RPMI7951 (cell line): ENCODE data around the gene ITPKB. TPM values are rescaled to one million over a fixed set of nuclear protein-coding genes. Genes with fewer than 3 reads are reported as not detected.
"Not testable (repeated sequence)": the region's sequence is repeated elsewhere in the genome, so short reads cannot be mapped to it uniquely, and the experiment has no call there.

Experiments used
- DNase-seq: peaks from one replicate; pipeline ENCODE4 v3.0.0-alpha.2; 2012; ENCODE audit warnings: low read depth
- total RNA-seq: library from RNA; depleted of rRNA; stranded (reverse); fragments of >200 nt; shearing (Covaris generic); gene quantifications from 2 replicates; pipeline ENCODE4 v1.2.3, GENCODE V29; 2014

ITPKB gene
- total RNA-seq, 1 experiment from 2014 or later: 2.5 TPM

DNA sequence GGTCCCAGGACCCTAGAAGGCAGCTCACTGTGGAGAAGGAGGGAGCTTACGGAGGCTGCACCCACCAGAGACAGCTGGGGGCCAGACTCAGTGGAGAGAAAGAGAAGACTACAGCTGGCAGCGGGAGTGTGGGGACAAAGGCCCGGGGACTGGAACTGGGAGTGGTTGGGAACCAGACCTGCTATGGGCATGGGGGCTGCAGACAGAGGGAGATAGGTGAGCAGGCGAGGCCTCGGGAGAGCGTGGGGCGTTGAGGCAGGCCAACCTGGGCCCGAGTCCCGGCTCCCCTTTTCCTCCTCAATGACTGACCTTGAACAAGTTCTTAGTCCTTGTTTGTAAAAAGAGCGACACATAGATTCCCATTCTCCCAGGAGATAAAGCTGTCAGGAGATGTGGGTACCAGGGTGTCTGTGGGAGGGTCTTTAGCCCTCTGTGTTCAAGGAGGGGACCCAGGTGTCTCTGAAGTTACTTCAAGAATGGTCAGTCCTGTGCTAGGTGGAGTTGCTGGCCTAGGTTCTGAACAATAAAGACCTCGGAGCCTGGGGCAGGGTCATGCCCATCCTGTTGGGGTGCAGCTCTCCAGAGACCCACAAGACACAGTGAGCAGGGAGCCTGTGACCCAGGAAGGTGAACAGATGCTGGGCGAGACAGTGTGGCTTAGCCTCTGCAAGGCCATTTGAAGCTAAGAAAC, 87.9 kb downstream of the ITPKB start:
- no peak for DNase-seq

DNA sequence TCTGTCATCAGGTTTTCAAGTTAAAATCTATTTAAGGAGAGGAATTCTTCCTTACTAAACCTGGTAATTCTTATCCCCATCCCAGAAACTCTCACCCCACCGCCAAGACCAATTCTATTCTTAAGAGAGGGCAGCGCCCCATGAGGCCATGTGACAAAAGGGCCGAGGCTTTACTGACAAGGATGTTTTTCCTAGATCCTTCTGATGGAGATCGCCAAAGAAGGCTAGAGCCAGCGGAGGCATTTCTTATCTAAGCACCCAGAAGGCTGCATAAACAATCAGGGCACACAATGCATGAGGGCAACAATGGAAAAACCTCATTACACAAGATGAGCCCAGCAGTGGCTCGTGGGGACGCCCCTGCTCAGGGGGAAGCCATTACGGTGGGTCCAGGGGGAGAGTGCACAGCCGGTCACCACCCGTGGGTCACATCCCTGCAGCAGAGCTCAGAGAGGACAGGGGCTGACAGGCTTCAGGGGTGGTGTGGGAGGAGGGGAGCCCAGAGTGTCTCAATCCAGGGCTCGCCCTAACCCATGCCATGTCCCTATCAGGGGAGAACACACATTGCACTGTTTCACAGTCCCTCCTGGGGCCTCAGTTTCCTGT, 88.7 kb downstream of the ITPKB start:
- DNase-seq: no peak

DNA sequence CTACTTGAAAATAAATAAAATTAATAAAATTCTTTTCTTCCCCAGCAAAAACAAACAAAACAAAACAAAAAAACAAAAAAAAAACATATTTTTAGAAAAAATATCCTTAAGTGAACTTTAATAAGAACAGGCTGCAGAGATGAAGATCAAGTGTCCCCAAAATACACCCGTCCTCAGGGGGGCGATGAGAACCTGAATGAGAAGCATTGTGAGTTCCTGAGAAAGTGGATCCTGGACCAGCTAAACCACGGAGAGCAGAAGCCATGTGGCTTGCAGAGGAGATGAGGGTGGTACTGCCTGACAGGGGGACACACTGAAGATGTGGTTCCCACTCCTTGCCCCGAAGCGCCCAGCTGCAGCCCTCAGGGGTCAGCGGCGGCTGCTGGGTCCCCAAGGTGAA, 89.3 kb downstream of the ITPKB start:
- peak; percentile 42 for DNase-seq

DNA sequence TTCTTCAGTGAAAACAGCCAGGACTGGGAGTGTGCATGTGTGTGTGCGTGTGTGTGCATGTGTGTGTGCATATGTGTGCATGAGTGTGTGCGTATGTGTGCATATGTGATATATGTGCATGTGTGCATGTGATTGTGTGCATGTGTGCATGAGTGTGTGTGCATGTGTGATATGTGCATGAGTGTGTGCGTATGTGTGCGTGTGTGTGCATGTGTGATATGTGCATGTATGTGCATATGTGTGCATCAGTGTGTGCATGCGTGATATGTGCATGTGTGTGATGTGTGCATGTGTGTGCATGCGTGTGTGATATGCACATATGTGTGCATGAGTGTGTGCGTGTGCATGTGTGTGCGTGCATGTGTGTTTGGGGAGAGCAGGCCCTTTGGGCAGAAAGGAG, 89.8 kb downstream of the ITPKB start:
- no peak for DNase-seq

DNA sequence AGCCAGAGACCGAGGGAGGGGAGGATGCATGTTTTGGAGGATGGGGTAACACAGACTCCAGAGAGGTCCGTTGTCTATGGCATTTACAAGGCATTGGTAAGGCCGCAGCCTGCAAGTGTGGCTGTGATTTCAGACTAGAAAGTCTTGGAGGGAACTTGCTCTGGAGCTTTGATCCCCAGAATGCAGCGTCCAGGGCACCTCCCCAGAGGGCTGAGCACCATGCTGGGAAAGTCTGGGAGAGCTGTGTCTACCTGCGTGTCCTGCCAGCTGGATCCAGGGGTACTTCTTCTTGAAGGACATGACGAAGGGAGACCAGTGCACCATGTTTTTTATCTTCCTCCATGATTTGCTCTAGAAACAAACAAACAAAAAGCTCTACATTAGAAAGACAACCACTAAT, 90.7 kb downstream of the ITPKB start:
- DNase-seq: no peak

DNA sequence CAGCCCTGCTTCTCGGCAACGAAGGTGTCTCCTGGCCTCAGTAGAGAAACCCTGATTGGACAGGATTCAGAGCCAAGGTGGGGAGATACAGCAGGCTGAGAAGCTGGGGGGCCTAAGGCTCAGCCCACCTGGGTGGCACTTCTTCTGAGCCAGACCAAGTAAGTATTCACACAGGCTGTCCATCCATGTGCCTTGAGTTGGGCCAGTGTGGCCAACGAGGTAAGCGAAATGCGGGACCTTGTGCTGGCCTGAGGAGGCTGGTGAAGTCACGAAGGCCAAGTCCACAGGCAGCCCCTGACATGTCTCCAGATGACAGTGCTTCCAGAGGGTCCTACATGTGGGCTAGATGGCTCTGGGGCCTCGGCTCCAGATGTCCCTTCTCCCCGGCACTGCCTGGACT, 91.4 kb downstream of the ITPKB start:
- DNase-seq: no peak

DNA sequence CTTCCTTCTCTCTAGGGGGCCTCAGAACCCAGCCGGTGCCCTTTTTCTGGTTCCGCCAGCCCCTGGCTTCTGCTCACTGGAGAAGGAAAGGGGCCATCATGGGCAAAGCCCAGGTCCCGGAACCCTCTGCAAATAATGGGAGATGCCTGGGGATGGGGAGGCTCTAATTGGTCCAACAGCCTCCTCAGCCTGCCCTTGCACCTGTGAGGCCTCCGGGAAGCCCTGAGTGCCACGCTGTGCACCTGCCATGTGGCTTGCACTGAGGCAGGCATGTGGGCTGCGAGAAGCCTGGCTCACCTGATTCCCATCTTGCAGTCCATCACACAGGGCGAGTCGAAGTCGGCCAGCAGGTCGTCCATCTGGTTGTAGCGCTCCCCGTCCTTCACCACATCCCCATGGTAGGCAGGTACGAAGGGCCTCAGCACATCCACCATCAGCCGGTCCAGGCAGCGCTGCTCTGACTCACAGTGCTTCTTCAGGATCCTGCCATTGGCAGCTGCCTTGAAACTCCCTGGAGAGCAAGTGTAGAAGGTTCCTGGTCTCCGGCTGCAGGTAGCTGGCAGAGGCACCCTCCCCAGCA, 92.1 kb downstream of the ITPKB start:
- DNase-seq: no peak

DNA sequence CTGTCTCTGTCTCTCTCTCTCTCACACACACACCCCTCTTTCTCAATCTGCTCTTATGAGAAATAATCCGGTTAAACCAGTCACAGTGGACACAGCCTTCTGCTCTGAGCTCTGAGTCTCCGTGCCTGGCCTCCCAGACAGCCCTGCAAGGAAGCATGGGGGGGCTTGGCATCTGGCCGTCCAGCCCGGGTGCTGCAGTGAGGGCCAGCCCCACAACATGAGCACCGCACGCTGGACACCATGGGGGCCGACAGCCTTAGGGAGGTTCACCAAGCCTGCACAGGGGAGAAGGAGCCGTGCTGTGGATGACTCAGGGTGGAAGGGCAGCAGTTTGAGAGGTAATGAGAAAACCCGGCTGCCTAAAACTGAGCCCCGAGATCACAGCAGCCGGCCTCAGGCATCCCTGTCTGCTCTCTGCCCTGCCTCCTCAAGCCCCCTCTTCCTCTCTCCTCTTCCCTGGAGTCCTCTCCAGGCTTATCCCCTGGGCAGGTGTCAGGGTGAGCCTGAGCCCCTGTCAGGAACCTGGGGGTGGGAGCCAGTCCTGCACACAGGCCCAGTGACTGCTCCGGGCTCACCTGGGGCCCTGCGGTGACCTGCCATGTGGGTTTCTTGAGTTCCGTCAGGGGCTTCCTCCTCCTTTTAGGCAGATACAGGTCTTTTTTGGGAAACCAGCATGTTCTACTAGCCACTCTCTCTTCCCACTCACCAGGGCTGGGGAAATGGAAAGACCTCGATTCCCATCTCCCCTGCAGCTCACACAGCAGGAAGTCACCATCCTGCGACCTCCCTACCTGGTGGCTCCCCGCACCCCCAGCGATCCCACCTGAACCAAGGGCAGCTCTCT, 92.8 kb downstream of the ITPKB start:
- DNase-seq: no peak

DNA sequence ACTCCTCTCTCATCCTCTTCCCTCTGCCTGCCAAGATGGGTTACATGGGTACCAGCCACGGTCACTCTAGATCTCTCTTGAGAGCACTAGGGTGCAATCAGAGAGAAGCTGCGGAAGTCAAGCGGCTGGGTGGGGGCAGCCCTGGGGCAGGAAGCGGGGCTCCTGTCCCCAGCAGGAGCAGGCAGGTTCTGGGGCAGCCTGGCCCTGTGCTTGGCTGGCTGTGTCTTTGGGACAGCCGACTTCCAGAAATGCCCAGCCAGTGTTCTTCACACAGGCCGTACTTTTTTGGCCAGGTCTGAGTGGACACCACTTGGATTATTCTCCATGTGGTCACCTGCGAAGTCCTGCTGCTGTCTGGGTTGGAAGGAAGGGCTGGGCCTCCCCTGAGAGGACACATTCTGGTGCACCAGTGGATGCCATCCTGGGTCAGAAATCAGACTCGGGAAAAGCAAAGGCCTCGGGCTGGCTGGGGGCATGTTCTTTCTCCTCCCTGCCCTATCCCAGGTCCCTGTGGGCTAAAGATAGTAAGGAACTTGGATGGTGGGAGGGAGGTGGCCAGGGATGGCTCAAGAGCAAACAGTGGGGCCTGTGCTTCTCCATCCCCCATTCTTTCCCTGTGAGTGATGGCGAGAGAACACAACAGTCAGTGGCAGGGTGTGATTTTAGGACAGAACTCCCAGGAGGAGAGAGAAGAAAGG, 93.7 kb downstream of the ITPKB start:
- DNase-seq: no peak

DNA sequence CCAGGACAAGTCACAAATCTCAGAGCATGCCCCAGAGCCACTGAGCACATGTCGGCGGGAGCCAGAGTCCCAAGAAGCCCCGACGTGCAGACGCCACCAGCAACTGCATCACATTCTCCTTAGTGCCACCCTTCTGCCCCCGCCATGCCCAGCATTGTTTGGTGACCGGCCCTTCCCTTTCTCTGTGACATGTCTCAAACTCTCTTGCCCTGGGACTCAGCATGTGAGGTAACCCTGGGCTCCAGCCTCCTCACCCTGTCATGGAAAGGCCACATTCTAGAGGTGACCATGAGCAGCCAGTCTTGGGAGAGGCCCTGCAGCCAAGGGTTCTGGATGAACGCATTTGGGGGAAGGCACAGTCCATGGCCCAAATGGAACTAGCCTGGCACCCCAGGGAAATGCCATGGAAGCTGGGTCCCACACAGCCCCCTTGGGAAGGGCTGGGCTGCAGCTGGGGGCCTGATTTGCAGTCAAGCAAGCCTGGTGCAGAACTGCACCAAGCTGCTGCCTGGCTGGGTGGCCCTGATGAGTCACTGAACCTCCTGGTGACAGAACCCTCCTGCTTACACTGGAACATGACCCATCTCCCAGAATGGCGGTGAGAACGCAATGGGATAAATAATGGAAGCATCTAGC, 94.4 kb downstream of the ITPKB start:
- DNase-seq: no peak

DNA sequence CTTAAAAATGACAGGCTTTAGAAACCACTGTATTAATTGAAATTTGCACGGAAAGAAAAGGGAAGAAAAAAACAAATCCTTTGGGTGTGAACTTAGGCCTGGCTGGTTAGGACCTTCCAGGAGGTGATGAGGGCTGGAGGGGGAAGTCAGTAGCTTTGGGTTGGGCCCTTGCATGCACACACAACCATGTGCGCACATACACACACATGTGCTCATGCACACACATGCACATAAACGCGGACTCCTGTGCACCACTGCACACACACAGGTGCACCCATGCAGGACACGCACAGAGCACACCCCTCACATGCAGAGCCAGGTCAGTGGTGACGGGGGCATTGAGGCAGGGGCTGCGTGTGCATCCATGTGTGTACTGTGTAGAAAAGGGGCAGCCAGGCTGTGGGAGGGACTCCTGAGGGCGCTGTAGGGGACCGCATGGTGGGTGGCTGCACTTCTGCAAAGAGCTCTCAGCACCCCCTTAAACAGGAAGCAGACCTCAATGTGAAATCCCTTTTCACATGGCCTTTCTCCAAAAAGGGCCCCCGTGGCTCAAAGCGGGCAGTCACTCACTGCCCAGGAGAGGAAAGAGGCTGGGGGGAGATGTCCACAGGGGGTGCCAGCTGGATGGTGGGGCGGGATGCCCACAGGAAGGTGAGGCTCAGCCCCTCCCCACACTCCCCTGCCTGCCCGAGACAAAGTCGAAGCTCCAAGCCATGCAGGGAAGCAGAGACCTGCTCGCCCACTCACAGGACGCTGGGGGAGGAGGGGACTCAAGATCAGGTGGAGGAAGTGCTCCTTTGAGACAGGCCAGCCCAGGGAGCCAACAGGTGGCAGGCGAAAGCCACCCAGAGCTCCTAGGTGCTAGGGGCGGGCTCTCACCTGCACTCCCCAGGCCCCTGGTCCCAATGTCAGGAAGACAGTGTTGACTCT, 95.2 kb downstream of the ITPKB start:
- no peak for DNase-seq

DNA sequence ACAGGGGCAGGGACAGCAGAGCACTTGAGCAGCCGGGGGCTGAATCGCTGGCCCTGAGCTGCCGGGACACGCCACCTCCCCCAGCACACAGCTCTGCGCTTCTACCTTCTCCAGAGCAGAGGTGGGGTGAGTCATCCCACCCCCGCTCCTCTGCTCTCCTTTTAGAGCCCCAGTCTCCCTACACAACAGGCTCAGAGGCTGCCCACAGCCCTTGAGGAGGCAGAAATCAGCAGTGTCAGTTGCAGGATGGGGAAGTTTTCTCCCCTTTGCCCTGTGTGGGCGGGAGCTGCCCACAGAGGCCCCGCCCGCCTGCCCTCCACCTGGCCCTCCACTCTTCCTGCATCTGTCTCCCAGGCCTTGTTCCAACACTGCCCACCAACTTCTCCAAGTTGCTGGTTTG, 95.9 kb downstream of the ITPKB start:
- no peak for DNase-seq

DNA sequence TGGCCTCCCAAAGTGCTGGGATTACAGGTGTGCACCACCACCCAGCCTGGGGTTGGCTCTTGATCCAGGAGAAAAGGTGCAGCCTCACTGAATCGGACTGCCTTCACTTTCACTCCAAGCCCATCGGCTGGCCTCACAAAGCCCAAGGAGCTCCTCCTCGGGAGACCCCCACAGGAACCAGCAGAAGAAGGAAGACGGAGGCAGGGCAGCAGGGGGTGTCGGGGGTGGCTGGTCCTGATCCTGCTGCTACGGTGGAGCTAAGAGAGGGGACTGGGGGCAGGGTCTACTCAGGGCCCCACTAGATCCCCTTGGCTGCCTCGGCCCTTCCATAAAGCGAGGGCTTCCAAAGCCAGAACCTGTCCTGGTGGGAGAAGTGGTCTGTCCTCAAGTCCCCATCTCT, 96.7 kb downstream of the ITPKB start:
- DNase-seq: no peak

DNA sequence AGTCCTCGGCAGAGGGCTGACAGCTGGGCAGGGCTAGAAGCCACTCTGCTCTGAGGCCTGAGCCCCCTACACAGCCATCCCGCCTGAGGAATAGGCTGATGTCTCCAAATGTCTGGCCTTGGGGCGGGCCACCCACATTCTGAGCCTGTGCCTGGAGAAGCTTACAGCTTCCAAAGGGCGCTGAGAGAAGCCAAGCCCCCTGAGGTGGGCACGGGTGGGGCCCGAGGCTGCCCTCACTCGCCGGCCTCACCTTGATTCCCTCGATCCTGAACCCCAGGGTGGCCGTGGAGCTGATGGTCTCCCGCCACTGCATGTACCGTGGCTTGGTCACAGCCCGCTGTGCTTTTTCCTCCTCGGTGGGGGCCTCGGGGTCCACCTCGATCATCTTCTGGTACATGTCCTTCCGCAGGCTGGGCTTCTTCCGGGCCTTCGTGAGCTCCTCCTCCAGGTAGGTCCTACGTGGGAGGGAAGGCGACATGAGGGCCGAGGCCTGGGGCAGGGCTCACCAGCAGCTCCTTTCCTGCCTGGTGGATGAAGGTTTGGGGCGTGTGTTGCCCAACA, 97.3 kb downstream of the ITPKB start:
- DNase-seq: no peak

DNA sequence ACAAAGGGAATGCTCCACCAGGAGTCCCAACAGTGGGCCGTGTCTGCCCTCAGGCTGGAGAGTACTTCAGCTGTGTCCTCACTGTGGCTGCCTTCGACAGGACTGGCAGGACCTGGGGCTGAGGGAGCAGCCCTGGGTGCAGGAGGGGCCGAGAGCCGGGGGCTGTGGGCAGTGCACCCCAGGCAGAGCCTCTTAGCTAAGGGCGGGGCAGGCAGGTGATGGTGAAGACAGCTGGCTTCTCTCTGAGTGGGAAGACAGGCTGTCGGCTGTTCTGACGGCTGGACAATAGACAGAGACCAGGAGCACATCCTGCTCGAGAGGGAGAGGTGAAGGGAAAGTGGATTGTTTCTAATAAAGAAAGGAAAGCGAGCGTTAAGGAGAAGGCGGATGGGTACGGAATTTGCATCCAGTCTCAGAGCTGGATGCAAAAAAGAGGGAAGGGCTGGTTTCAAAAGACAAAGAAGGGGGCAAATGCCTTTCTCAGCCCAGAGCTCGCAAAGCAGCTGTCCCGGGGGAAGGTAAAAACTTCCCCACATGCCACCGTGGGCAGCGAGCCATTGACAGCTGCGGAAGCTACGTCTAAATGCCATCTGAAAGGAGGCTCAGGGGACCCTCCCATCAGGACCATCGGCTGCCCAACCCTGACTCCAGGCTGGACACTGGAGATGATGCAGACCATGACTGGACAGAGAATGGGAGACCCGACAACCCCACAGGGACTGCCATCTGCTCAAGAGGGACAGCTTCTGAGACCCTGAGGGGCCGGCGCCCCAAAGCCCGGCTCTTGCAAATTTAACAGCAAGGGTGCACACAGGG, 98.6 kb downstream of the ITPKB start:
- no peak for DNase-seq

DNA sequence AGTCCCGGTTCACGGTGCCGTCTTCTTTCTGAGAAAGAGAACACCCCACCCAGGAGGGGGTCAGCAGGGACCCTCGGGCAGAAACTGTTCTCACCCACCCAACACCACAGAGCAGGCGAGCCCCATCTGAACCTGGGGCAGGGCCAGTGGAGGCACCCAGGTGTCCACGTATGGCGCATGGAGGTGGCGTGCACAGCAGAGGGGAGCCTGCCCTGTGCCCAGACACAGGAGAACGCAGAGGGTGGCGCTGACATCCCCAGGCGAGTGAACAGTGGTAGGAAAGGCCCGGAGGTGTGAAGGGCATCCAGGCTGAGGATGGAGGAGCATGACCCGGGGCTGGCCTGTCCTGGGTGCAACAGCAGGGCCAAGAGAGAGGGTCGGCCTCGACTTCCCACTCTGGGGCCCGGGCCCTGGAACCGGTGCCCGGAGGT, 99.4 kb downstream of the ITPKB start:
- DNase-seq: no peak

DNA sequence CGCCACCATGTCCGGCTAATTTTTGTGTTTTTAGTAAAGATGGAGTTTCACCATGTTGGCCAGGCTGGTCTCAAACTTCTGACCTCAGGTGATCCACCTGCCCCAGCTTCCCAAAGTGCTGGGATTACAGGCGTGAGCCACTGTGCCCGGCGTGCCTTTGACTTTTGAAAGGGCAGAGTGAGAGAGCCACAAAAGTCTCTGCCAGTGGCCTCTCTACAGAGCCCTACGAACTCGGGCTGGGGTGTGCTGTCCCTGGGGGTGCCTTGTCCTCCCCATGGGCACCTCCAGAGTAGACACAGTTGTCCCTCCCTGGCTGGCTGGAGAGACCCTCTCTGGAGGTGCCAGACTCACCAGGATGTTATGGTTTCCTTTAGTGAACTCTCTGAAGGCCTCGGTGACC, 99.9 kb downstream of the ITPKB start:
- DNase-seq: not testable (repeated sequence)

DNA sequence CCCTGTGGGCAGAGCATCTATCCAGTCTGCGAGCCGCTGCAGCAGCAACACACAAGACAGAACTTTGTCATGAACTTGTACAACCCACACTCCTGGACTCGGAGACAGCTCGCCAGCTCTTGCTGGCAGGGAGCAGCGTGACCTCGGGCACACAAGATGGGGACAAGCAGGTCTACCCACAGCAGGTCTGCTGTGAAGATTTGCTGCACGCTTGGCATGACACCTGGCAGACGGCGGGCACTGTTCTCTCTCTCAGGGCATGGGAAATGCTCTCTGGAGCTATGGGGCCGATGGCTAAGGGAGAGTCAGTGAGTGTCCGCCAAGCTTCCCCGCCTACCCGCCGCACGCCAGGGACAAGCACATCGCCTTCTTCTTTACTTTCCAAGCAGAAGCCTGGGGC, 100.5 kb downstream of the ITPKB start:
- no peak for DNase-seq

DNA sequence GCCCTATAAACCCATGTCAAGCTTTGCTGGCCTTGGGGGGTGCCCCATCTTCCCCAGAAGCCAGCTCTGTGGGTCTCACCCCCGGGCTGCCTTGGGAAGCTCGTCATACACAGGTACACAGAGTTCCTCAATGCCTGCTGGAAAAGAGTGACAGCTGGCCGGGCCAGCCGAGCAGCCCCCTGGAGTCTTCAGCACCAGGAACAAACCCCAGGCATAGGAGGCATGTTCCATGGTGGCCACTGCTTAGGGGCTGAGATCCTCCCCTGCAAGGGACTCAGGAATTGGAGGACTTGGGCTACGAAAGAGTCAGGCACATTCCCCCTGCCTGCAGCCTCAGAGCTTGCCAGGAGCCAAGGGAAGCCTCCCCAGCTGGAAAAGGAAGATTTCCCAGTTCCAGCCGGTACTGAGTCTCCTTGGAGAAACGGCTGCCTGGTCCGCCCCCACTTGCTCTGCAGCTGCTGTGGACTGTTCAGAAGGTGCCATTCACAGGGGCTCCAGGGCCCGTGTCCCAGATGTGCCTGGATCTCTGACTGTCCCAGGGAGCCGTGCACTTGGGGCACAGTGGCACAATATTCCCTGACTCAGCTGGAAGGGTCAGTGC, 101.0 kb downstream of the ITPKB start:
- no peak for DNase-seq
